ENCODE measurements around the gene KCTD3. TPM values are rescaled to one million over a fixed set of nuclear protein-coding genes. Genes with fewer than 3 reads are reported as not detected.

Gene KCTD3
- total RNA-seq, 1 experiment from 2014 or later, result 46.7 TPM

DNA sequence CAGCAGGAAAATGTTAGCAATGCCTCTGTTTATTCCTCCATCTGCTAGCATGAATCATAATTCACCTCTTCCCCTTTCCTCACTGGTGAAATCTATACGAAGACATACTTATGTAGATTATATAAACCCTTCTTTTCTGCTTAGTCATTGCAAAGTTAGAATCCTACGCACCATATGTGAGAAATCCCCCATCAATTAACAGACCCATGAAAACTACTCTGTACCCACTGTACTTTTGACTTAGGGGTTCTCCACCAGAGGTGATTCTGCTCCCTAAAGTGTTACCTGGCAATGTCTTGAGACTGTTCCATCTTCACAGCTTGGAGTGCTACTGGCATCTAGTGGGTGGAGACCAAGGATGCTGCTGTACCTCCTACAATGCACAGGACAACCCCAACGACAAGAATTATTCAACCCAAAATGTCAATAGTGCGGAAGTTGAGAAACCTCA is 49.6 kb upstream of the KCTD3 start:
- ChIA-PET CTCF (interaction anchor here (1.1 kb wide), 1 partner anchor 708 kb away, joined by 3 read pairs; no protein-coding TSS in a partner anchor), RAD21 (ENCODE audit: low non-redundant PET in 1 of 2, low total read pairs in 2 of 2, uncharacterized antibody in 2 of 2, unreplicated experiment in 2 of 2) (no interaction called here), POLR2A (no interaction called here)
- DNase-seq (ENCODE audit: low read depth, low spot score) (peak; percentile 13), ATAC-seq (peak; percentile 74)
- H3K27ac ChIP-seq (ENCODE audit: low read depth, low read length), result no peak overlapping the region
- H4K20me1 ChIP-seq (ENCODE audit: insufficient read depth), result no peaks in the 10 kb centered on the region
- BruUV-seq (replicated peaks), result no TSS peak
- H3K79me2 ChIP-seq (ENCODE audit: insufficient read depth, low read length), result no peaks in the 10 kb centered on the region
- no peaks in the 10 kb centered on the region for H3K4me1 ChIP-seq (ENCODE audit: control insufficient read depth in 1 of 2, insufficient read depth in 2 of 2, low read length in 2 of 2)
- no peaks in the 10 kb centered on the region; a peak in 1 of 4 replicates for H3K9me3 ChIP-seq (ENCODE audit: control insufficient read depth in 1 of 2, insufficient read depth in 1 of 2, low read depth in 1 of 2, low read length in 2 of 2)
- intact Hi-C loops (cut with micrococcal nuclease), result loop anchor here (5.0 kb wide), 1 partner anchor 710 kb away; no protein-coding TSS in a partner anchor
- no peak for TF ChIP-seq REST (IDR thresholded peaks at IDR 0.05; ENCODE audit: low read depth)
- no peak for TF ChIP-seq CBX3 (IDR thresholded peaks at IDR 0.05; ENCODE audit: low read depth)
- no peak for TF ChIP-seq ZBTB33 (IDR thresholded peaks at IDR 0.05; ENCODE audit: extremely low read depth, insufficient replicate concordance, low read length)
- TF ChIP-seq RAD21 (IDR thresholded peaks at IDR 0.05; ENCODE audit: low read depth), result peak; percentile 70
- TF ChIP-seq FOSL1 (IDR thresholded peaks at IDR 0.05; ENCODE audit: low read depth), result no peak
- no peak for TF ChIP-seq EGR1 (IDR thresholded peaks at IDR 0.05; ENCODE audit: low read depth)
- no peak for TF ChIP-seq SRF (IDR thresholded peaks at IDR 0.05; ENCODE audit: low read depth)
- TF ChIP-seq, protein P1, sequence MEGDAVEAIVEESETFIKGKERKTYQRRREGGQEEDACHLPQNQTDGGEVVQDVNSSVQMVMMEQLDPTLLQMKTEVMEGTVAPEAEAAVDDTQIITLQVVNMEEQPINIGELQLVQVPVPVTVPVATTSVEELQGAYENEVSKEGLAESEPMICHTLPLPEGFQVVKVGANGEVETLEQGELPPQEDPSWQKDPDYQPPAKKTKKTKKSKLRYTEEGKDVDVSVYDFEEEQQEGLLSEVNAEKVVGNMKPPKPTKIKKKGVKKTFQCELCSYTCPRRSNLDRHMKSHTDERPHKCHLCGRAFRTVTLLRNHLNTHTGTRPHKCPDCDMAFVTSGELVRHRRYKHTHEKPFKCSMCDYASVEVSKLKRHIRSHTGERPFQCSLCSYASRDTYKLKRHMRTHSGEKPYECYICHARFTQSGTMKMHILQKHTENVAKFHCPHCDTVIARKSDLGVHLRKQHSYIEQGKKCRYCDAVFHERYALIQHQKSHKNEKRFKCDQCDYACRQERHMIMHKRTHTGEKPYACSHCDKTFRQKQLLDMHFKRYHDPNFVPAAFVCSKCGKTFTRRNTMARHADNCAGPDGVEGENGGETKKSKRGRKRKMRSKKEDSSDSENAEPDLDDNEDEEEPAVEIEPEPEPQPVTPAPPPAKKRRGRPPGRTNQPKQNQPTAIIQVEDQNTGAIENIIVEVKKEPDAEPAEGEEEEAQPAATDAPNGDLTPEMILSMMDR (IDR thresholded peaks at IDR 0.05 in 2 of 3, conservative IDR thresholded peaks at IDR 0.05 in 1 of 3; ENCODE audit: borderline replicate concordance in 1 of 3, insufficient read depth in 1 of 3, low read depth in 2 of 3, low read length in 2 of 3), result peak; percentile 15 to 44 (median 21); a peak in 3 of 6 replicates
- H3K4me3 ChIP-seq (replicated peaks in 1 of 2; ENCODE audit: low read depth in 1 of 2, low read length in 2 of 2), result no peak overlapping the region
- H3K4me2 ChIP-seq (ENCODE audit: low read length), result no peak overlapping the region
- no peaks in the 10 kb centered on the region for H3K36me3 ChIP-seq (ENCODE audit: control insufficient read depth in 1 of 2, insufficient read depth in 2 of 2, low read length in 2 of 2)
- no peak overlapping the region for H2AFZ ChIP-seq (ENCODE audit: low read depth, low read length, poor library complexity, severe bottlenecking)
- H3K9ac ChIP-seq (ENCODE audit: low read length), result no peak overlapping the region
- no peaks in the 10 kb centered on the region for H3K27me3 ChIP-seq (ENCODE audit: insufficient read depth, low read length)
- H3K9me2 ChIP-seq (ENCODE audit: insufficient read depth), result no peaks in the 10 kb centered on the region
